ENCODE measurements around the gene ID3.

DNA sequence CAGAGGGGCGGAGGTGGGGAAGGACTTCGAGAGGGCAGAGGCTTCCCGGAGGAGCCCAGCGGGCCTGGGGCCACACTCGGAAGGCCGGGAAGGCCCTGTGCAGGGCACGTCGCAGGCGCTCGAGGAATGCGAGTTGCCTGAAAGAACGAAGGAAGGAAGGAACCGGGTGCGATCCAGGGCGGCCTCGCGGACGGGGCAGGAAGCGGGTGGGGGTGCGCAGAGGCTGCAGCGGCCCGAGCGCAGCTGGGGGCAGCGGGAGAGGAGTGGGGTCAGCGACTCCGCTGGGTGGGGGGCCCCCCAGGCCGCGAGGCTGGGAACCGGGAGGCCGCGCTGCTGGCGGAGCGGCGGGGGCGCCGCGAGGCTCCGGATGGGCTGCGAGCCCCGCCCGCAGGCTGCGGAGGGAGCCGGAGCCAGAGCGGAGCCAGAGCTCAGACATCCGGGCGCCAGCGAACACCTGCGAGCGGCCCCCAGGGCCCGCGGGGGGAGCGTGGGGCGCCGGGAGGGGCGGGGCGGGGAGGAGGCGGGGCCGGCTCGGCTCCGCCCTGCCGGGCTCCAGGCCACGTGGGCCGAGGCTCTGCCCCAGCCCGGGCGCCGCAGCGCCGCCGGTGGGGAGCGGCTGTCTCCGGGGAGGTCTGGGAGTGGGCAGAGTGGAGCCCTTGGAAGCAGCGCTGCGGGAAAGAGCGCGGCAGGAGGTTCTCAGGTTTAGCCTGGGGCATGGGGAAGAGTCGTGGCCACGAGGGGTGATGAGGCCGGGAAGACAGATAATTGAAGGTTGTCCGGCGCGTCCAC, 4.6 kb downstream of the ID3 start:
- TF ChIP-seq REST (IDR thresholded peaks at IDR 0.05; ENCODE audit: low read depth, low read length) (no peak), POLR2AphosphoS5 (IDR thresholded peaks at IDR 0.05; ENCODE audit: low read depth, low read length) (peak; percentile 82), CTCF (IDR thresholded peaks at IDR 0.05) (no peak), RCOR1 (IDR thresholded peaks at IDR 0.05; ENCODE audit: low read length) (0 out of 2 replicates have a peak, but pooled peaks have one; percentile 42), EP300 (IDR thresholded peaks at IDR 0.05; ENCODE audit: borderline replicate concordance in 1 of 2, low read depth in 1 of 2, low read length in 1 of 2) (peak; percentile 64 to 79; a peak in 3 of 4 replicates), CHD2 (IDR thresholded peaks at IDR 0.05; ENCODE audit: low read length, partially characterized antibody) (no peak)
